GM12878 (cell line): ENCODE measurements around the gene NKD1. TPM values are rescaled to one million over a fixed set of nuclear protein-coding genes. Genes with fewer than 3 reads are reported as not detected.

Experiments used
- ATAC-seq: fragments of 200-7000 bp; cut with Tn5 transposase; 3 replicates; pipeline ENCODE4 v1.9.1; 2020; ENCODE audit warnings: mild to moderate bottlenecking, moderate library complexity
- BruUV-seq: library from RNA; stranded (reverse); fragments of 400-500 nt; replicated peaks from 2 replicates; lab custom pipeline; 2021; lab: Mats Ljungman, UMichigan
- CTCF ChIA-PET: fragments of 300-600 bp; sonication (Branson Sonifier 250); formaldehyde crosslinking; extraction: SDS; loops from one replicate; lab custom pipeline; 2021; ENCODE audit warnings: inconsistent platforms; lab: Yijun Ruan, JAX
- POLR2A ChIA-PET: fragments of 350-600 bp; formaldehyde crosslinking; extraction: SDS; loops from one replicate; lab custom pipeline; 2021; ENCODE audit warnings: inconsistent platforms; lab: Charles Lee
- RAD21 ChIA-PET: fragments of 300-600 bp; sonication (Branson Sonifier 250); formaldehyde crosslinking; loops from one replicate; lab custom pipeline; 2023; ENCODE audit warnings: antibody characterized with exemption; ENCODE audit not compliant: unreplicated experiment; lab: Charles Lee
- SMC1A ChIA-PET: fragments of 300-600 bp; sonication (Branson Sonifier 250); formaldehyde crosslinking; loops from one replicate; lab custom pipeline; 2023; ENCODE audit not compliant: unreplicated experiment, uncharacterized antibody; lab: Charles Lee
- DNase-seq: peaks from one replicate; pipeline ENCODE4 v3.0.0-alpha.2; 2011; ENCODE audit warnings: low read depth, low spot score
- FAIRE-seq: peaks from 3 replicates; lab custom pipeline; 2011; peaks lifted over from hg19 to GRCh38; lab: Jason Lieb, UNC
- H2AFZ ChIP-seq: 2 replicates; pipeline ENCODE4 v1.6.0; 2011; ENCODE audit warnings: low read depth, low read length, control low read depth; ENCODE audit not compliant: control insufficient read depth
- H3K27ac ChIP-seq: 2 replicates; pipeline ENCODE4 v1.5.1; 2011; ENCODE audit warnings: control low read depth; ENCODE audit not compliant: control insufficient read depth, insufficient read depth
- H3K27me3 ChIP-seq, 2 experiments: replicated peaks in 1 of 2; 2 replicates each; pipeline versions ENCODE4 v1.6.0 to v1.6.1; 2011; ENCODE audit warnings: low read length in 1 of 2; ENCODE audit not compliant: control insufficient read depth in 2 of 2, insufficient read depth in 2 of 2
- H3K36me3 ChIP-seq, 2 experiments: 2 replicates each; pipeline ENCODE4 v1.5.1; 2011; ENCODE audit warnings: low read length in 1 of 2; ENCODE audit not compliant: control insufficient read depth in 2 of 2, insufficient read depth in 2 of 2
- H3K4me1 ChIP-seq: 2 replicates; pipeline ENCODE4 v1.6.1; 2011; ENCODE audit warnings: mild to moderate bottlenecking, low read length, moderate library complexity, mixed read lengths; ENCODE audit not compliant: control insufficient read depth, insufficient read depth
- H3K4me2 ChIP-seq: 2 replicates; pipeline ENCODE4 v1.6.0; 2011; ENCODE audit warnings: control low read depth; ENCODE audit not compliant: control insufficient read depth, insufficient read depth
- H3K4me3 ChIP-seq: fragments of 200-600 bp; sonication (generic); 2 replicates; pipeline ENCODE4 v1.5.1; 2016
- H3K79me2 ChIP-seq: 2 replicates; pipeline ENCODE4 v1.6.0; 2011; ENCODE audit warnings: low read length; ENCODE audit not compliant: control insufficient read depth, insufficient read depth
- H3K9ac ChIP-seq: 2 replicates; pipeline ENCODE4 v1.8.0; 2011; ENCODE audit warnings: low read length, control low read depth, mixed read lengths; ENCODE audit not compliant: control insufficient read depth, insufficient read depth
- H3K9me3 ChIP-seq: replicated peaks from 3 replicates; pipeline ENCODE4 v1.5.1; 2011; ENCODE audit warnings: mild to moderate bottlenecking, low read length; ENCODE audit not compliant: control insufficient read depth, insufficient read depth
- H4K20me1 ChIP-seq: 2 replicates; pipeline ENCODE4 v1.6.0; 2011; ENCODE audit not compliant: control insufficient read depth, insufficient read depth
- CHD1 ChIP-seq: IDR thresholded peaks from 2 replicates; pipeline ENCODE4 v1.6.1; 2012; ENCODE audit warnings: low read depth, low read length, improper control_type of control experiment
- E4F1 ChIP-seq: fragments of 450-650 bp; IDR thresholded peaks from 2 replicates; pipeline ENCODE4 v1.6.1; 2018; ENCODE audit warnings: borderline replicate concordance, mild to moderate bottlenecking; ENCODE audit not compliant: partially characterized antibody
- ETV6 ChIP-seq, 2 experiments: fragments of 450-650 bp in 1 of 2; IDR thresholded peaks in 1 of 2; conservative IDR thresholded peaks in 1 of 2; 2 replicates each; pipeline ENCODE4 v1.6.1; 2014; ENCODE audit warnings: antibody characterized with exemption in 1 of 2, borderline replicate concordance in 1 of 2, low read depth in 1 of 2, mild to moderate bottlenecking in 1 of 2, moderate library complexity in 1 of 2
- MEF2A ChIP-seq: IDR thresholded peaks from 2 replicates; pipeline ENCODE4 v1.6.1; 2011; ENCODE audit warnings: low read depth, mild to moderate bottlenecking, low read length, moderate library complexity; ENCODE audit not compliant: insufficient read depth
- MYC ChIP-seq: IDR thresholded peaks from 2 replicates; pipeline ENCODE4 v1.6.1; 2011; ENCODE audit warnings: mild to moderate bottlenecking, low read length, moderate library complexity, inconsistent platforms; ENCODE audit not compliant: insufficient read depth, insufficient replicate concordance, insufficient read length, severe bottlenecking
- ZNF687 ChIP-seq: fragments of 450-650 bp; IDR thresholded peaks from 2 replicates; pipeline ENCODE4 v1.6.1; 2017; ENCODE audit warnings: mild to moderate bottlenecking, moderate library complexity
- WGBS: methylation state at CpG from one replicate; pipeline ENCODE4 v1.1.6; 2016; ENCODE audit warnings: low lambda C conversion rate; ENCODE audit not compliant: insufficient replicate concordance, insufficient coverage; ENCODE audit errors: missing lambda C conversion rate; 5-methylcytosine and 5-hydroxymethylcytosine counted together
- in situ Hi-C: fragments of 300-500 bp; cut with MboI; formaldehyde crosslinking; loops from 9 replicates; pipeline ENCODE4 v1.14.3; 2018; ENCODE audit warnings: mixed read lengths
- intact Hi-C: fragments of 100-400 bp; cut with micrococcal nuclease; formaldehyde crosslinking; loops from one replicate; pipeline ENCODE4 v1.14.2; 2022; ENCODE audit not compliant: unreplicated experiment
- polyA plus RNA-seq, 11 experiments: library from polyadenylated mRNA; depleted of rRNA in 4 of 11; unstranded in 6 of 11; stranded (reverse) in 5 of 11; fragments of >200 nt; fragmentation: Nextera tagmentation in 4 of 11; fragmentation: Illumina TruSeq in 1 of 11; extraction: Ambion mirVana in 4 of 11; extraction: Trizol in 1 of 11; gene quantifications; 1 replicate in 1 of 11; 2 replicates in 10 of 11; pipeline versions ENCODE4 v1.2.1 to v1.2.3, GENCODE V29; 2011 to 2016; ENCODE audit warnings: inconsistent platforms in 2 of 11, missing spikeins in 2 of 11, low read depth in 1 of 11
- total RNA-seq, 4 experiments: library from RNA; depleted of rRNA in 3 of 4; stranded (reverse); fragments of >200 nt in 3 of 4; fragmentation: Illumina TruSeq in 1 of 4; extraction: Trizol in 1 of 4; gene quantifications; 2 replicates each; pipeline versions ENCODE4 v1.2.1 to v1.2.3, GENCODE V29; 2013 to 2021
- TF ChIP-seq, protein P1 (sequence below): IDR thresholded peaks from 2 replicates; pipeline ENCODE4 v1.6.1; 2012; ENCODE audit warnings: improper control_type of control experiment, low read depth, low read length; ENCODE audit not compliant: insufficient replicate concordance

The NKD1 gene
- total and polyA plus RNA-seq, 10 of the 15 experiments (the other 5 are each of a cell fraction or from before 2014, with no cell fraction given) = under 0.01 to 0.49 (median 0.04) TPM; not detected in 2

GRCh38 chr16:50640391-50640790 lies 92.2 kb downstream of the NKD1 start:
- no TSS peak for BruUV-seq
- no peaks in the 10 kb centered on the region for H3K36me3 ChIP-seq
- DNase-seq = no peak
- ChIA-PET SMC1A (interaction anchor here (1.4 kb wide), 1 partner anchor 25 kb away, joined by 3 read pairs; no protein-coding TSS in a partner anchor), POLR2A (no interaction called here), CTCF (interaction anchor here (2.2 kb wide), 1 partner anchor 166 kb away, joined by 6 read pairs; no protein-coding TSS in a partner anchor), RAD21 (no interaction called here)
- H3K4me3 ChIP-seq = no peak overlapping the region
- intact Hi-C loops = no loop called here
- no peak overlapping the region for H3K9ac ChIP-seq
- no peaks in the 10 kb centered on the region for H3K4me1 ChIP-seq
- no peak for ATAC-seq
- no peaks in the 10 kb centered on the region for H3K79me2 ChIP-seq
- H3K27me3 ChIP-seq = no peaks in the 10 kb centered on the region; a peak in 3 of 4 replicates
- H3K27ac ChIP-seq = no peak overlapping the region
- FAIRE-seq = no peak
- H3K9me3 ChIP-seq = no peaks in the 10 kb centered on the region
- H4K20me1 ChIP-seq = no peaks in the 10 kb centered on the region
- no peak overlapping the region for H3K4me2 ChIP-seq
- in situ Hi-C loops = no loop called here
- H2AFZ ChIP-seq = no peak overlapping the region
- WGBS = 80% methylated on average over 1 of the region's 1 CpG
- no peak for TF ChIP-seq ZNF687
- TF ChIP-seq, protein P1, sequence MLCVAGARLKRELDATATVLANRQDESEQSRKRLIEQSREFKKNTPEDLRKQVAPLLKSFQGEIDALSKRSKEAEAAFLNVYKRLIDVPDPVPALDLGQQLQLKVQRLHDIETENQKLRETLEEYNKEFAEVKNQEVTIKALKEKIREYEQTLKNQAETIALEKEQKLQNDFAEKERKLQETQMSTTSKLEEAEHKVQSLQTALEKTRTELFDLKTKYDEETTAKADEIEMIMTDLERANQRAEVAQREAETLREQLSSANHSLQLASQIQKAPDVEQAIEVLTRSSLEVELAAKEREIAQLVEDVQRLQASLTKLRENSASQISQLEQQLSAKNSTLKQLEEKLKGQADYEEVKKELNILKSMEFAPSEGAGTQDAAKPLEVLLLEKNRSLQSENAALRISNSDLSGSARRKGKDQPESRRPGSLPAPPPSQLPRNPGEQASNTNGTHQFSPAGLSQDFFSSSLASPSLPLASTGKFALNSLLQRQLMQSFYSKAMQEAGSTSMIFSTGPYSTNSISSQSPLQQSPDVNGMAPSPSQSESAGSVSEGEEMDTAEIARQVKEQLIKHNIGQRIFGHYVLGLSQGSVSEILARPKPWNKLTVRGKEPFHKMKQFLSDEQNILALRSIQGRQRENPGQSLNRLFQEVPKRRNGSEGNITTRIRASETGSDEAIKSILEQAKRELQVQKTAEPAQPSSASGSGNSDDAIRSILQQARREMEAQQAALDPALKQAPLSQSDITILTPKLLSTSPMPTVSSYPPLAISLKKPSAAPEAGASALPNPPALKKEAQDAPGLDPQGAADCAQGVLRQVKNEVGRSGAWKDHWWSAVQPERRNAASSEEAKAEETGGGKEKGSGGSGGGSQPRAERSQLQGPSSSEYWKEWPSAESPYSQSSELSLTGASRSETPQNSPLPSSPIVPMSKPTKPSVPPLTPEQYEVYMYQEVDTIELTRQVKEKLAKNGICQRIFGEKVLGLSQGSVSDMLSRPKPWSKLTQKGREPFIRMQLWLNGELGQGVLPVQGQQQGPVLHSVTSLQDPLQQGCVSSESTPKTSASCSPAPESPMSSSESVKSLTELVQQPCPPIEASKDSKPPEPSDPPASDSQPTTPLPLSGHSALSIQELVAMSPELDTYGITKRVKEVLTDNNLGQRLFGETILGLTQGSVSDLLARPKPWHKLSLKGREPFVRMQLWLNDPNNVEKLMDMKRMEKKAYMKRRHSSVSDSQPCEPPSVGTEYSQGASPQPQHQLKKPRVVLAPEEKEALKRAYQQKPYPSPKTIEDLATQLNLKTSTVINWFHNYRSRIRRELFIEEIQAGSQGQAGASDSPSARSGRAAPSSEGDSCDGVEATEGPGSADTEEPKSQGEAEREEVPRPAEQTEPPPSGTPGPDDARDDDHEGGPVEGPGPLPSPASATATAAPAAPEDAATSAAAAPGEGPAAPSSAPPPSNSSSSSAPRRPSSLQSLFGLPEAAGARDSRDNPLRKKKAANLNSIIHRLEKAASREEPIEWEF = no peak
- no peak for TF ChIP-seq E4F1
- no peak for TF ChIP-seq MYC
- no peak for TF ChIP-seq CHD1
- no peak for TF ChIP-seq ETV6 (conservative IDR thresholded peaks at IDR 0.05 in 1 of 2, IDR thresholded peaks at IDR 0.05 in 1 of 2; ENCODE audit: borderline replicate concordance in 1 of 2, low read depth in 1 of 2)
- TF ChIP-seq MEF2A = no peak
